ENCODE results near the gene ALPG. TPM values are rescaled to one million over a fixed set of nuclear protein-coding genes. Genes with fewer than 3 reads are reported as not detected.

ALPG gene
- total and polyA plus RNA-seq, 9 of the 15 experiments (the other 6 are each of a cell fraction or from before 2014, with no cell fraction given) = not detected

- H3K4me2 ChIP-seq (ENCODE audit: insufficient read depth, low read length) = no peak overlapping the region
- ChIA-PET POLR2A (no interaction called here), CTCF (ENCODE audit: low intra/inter-chr PET ratio) (no interaction called here)
- H3K27ac ChIP-seq (ENCODE audit: extremely low read depth, low read depth, low read length) = no peak overlapping the region
- peaks cover 0 to 10% of the 10 kb centered on the region in 2 experiments; a peak in 2 of 5 replicates for H3K4me1 ChIP-seq (replicated peaks in 1 of 2; ENCODE audit: control insufficient read depth in 2 of 2, insufficient read depth in 2 of 2, low read length in 2 of 2)
- H3K9ac ChIP-seq (ENCODE audit: insufficient read depth in 1 of 2, low read depth in 2 of 2, low read length in 2 of 2) = no peak overlapping the region
- no TSS peak for BruUV-seq (replicated peaks)
- ATAC-seq = peak; percentile 6; the same call in 2 of the 3 replicates
- H2AFZ ChIP-seq (ENCODE audit: low read depth, low read length) = no peak overlapping the region
- no peak for DNase-seq (ENCODE audit: extremely low read depth in 1 of 4, low spot score in 3 of 4)
- H3K9me1 ChIP-seq (ENCODE audit: control insufficient read depth, insufficient read depth, low read length) = no peaks in the 10 kb centered on the region
- H3K79me2 ChIP-seq (ENCODE audit: control insufficient read depth, insufficient read depth, low read length) = no peaks in the 10 kb centered on the region
- peaks cover 0 to 30% of the 10 kb centered on the region in 2 experiments; a peak in 3 of 5 replicates for H3K27me3 ChIP-seq (ENCODE audit: control insufficient read depth in 2 of 2, insufficient read depth in 2 of 2, low read length in 2 of 2)
- in situ Hi-C loops (cut with MboI) (loop anchor here (5.0 kb wide), 1 partner anchor 112 kb away; no protein-coding TSS in a partner anchor), intact Hi-C loops (cut with micrococcal nuclease) (loop anchor here (2.0 to 10.0 kb wide), 4 partner anchors 72 to 587 kb away; no protein-coding TSS in a partner anchor)
- H4K20me1 ChIP-seq (replicated peaks; ENCODE audit: control insufficient read depth, insufficient read depth, low read length) = 0 out of 2 replicates have a peak, but pooled peaks cover 3% of the 10 kb centered on the region
- FAIRE-seq = no peak
- WGBS (ENCODE audit: insufficient coverage, low coverage, missing lambda C conversion rate) = no CpG with 5 or more reads among the region's 5 CpGs
- H3K4me3 ChIP-seq = no peak overlapping the region
- H3K36me3 ChIP-seq (ENCODE audit: control insufficient read depth, insufficient read depth, low read length) = no peaks in the 10 kb centered on the region
- no peaks in the 10 kb centered on the region for H3K9me3 ChIP-seq (replicated peaks; ENCODE audit: control insufficient read depth, insufficient read depth, low read depth, low read length)
- TF ChIP-seq GTF2E2 (tag; IDR thresholded peaks at IDR 0.05) (no peak), POLR2B (IDR thresholded peaks at IDR 0.05; ENCODE audit: low read depth, partially characterized antibody) (no peak), SOX6 (IDR thresholded peaks at IDR 0.05) (no peak), ZMIZ1 (IDR thresholded peaks at IDR 0.05; ENCODE audit: low read depth in 2 of 2, low read length in 2 of 2) (no peak), ZNF232 (CRISPR knock-in tag; IDR thresholded peaks at IDR 0.05) (no peak), GMEB1 (CRISPR knock-in tag; IDR thresholded peaks at IDR 0.05) (no peak), NFRKB (IDR thresholded peaks at IDR 0.05; ENCODE audit: low read depth) (no peak), STAT6 (CRISPR knock-in tag; IDR thresholded peaks at IDR 0.05) (no peak), SRSF1 (IDR thresholded peaks at IDR 0.05; ENCODE audit: low read depth, low read length) (no peak), IRF9 (tag; IDR thresholded peaks at IDR 0.05) (no peak), MCM7 (IDR thresholded peaks at IDR 0.05) (no peak), MAZ (CRISPR knock-in tag; conservative IDR thresholded peaks at IDR 0.05 in 1 of 2, IDR thresholded peaks at IDR 0.05 in 1 of 2) (no peak)
Measured at GRCh38 chr2:232439758-232440135, 33.1 kb downstream of the ALPG start.
